Mucosa of stomach (tissue), 1 donor: Measurements from ENCODE around the gene ATP6V1B1.

Source experiments
- H3K27me3 ChIP-seq: one replicate; pipeline ENCODE4 v1.7.0; 2013; ENCODE audit warnings: mild to moderate bottlenecking, low read length; ENCODE audit not compliant: control insufficient read depth, insufficient read depth
- H3K36me3 ChIP-seq: one replicate; pipeline ENCODE4 v1.7.0; 2013; ENCODE audit warnings: low read length; ENCODE audit not compliant: control insufficient read depth, insufficient read depth
- H3K4me1 ChIP-seq: one replicate; pipeline ENCODE4 v1.7.0; 2013; ENCODE audit warnings: mild to moderate bottlenecking, low read length; ENCODE audit not compliant: control insufficient read depth, insufficient read depth
- H3K4me3 ChIP-seq: one replicate; pipeline ENCODE4 v1.7.0; 2013; ENCODE audit warnings: low read length
- H3K9ac ChIP-seq: one replicate; pipeline ENCODE4 v1.7.0; 2013; ENCODE audit warnings: mild to moderate bottlenecking, low read length, moderate library complexity
- H3K9me3 ChIP-seq: one replicate; pipeline ENCODE4 v1.7.0; 2013; ENCODE audit warnings: mild to moderate bottlenecking, low read length, moderate library complexity; ENCODE audit not compliant: control insufficient read depth
- donor health status: Pancreatic carcinoma.

ATP6V1B1 gene

GRCh38 chr2:70903641-70904340 lies 31.9 kb upstream of the ATP6V1B1 start:
- Histone ChIP-seq H3K9ac (no peak overlapping the region), H3K27me3 (peaks cover 99% of the 10 kb centered on the region), H3K36me3 (no peaks in the 10 kb centered on the region), H3K9me3 (no peaks in the 10 kb centered on the region), H3K4me3 (no peak overlapping the region), H3K4me1 (peaks cover 24% of the 10 kb centered on the region)

GRCh38 chr2:70904371-70905216 lies 31.1 kb upstream of the ATP6V1B1 start:
- Histone ChIP-seq H3K4me1 (peaks cover 24% of the 10 kb centered on the region), H3K9ac (no peak overlapping the region), H3K36me3 (no peaks in the 10 kb centered on the region), H3K4me3 (no peak overlapping the region), H3K27me3 (peaks cover 92% of the 10 kb centered on the region), H3K9me3 (no peaks in the 10 kb centered on the region)

- no peaks in the 10 kb centered on the region for H3K9me3 ChIP-seq
- H3K27me3 ChIP-seq: peaks cover 92% of the 10 kb centered on the region
- no peak overlapping the region for H3K9ac ChIP-seq
- H3K4me3 ChIP-seq: no peak overlapping the region
- no peaks in the 10 kb centered on the region for H3K36me3 ChIP-seq
- H3K4me1 ChIP-seq: peaks cover 16% of the 10 kb centered on the region
These were observed 30.0 kb upstream of the ATP6V1B1 start for GRCh38 chr2:70905443-70906421.

GRCh38 chr2:70906439-70907005 lies 29.2 kb upstream of the ATP6V1B1 start:
- Histone ChIP-seq H3K36me3 (no peaks in the 10 kb centered on the region), H3K9ac (no peak overlapping the region), H3K4me1 (peaks cover 8% of the 10 kb centered on the region), H3K9me3 (no peaks in the 10 kb centered on the region), H3K27me3 (peaks cover 90% of the 10 kb centered on the region), H3K4me3 (no peak overlapping the region)

GRCh38 chr2:70907130-70908057 lies 28.3 kb upstream of the ATP6V1B1 start:
- Histone ChIP-seq H3K9ac (no peak overlapping the region), H3K36me3 (no peaks in the 10 kb centered on the region), H3K4me1 (peaks cover 6% of the 10 kb centered on the region), H3K4me3 (no peak overlapping the region), H3K27me3 (peaks cover 81% of the 10 kb centered on the region), H3K9me3 (no peaks in the 10 kb centered on the region)

- no peak overlapping the region for H3K4me3 ChIP-seq
These were observed 19.4 kb upstream of the ATP6V1B1 start for GRCh38 chr2:70916291-70916690.

GRCh38 chr2:70918016-70918415 lies 17.7 kb upstream of the ATP6V1B1 start:
- Histone ChIP-seq H3K9me3 (no peaks in the 10 kb centered on the region), H3K9ac (no peak overlapping the region), H3K27me3 (peaks cover 13% of the 10 kb centered on the region), H3K4me1 (no peaks in the 10 kb centered on the region), H3K36me3 (no peaks in the 10 kb centered on the region), H3K4me3 (no peak overlapping the region)

More at GRCh38 chr2:70916291-70916690, 19.4 kb upstream of the ATP6V1B1 start:
- H3K27me3 ChIP-seq: peaks cover 9% of the 10 kb centered on the region
- H3K9me3 ChIP-seq: no peaks in the 10 kb centered on the region
- H3K4me1 ChIP-seq: no peaks in the 10 kb centered on the region
- no peak overlapping the region for H3K9ac ChIP-seq
- H3K36me3 ChIP-seq: no peaks in the 10 kb centered on the region

GRCh38 chr2:70919672-70920366 lies 15.9 kb upstream of the ATP6V1B1 start:
- no peak overlapping the region for H3K9ac ChIP-seq
- H3K27me3 ChIP-seq: peaks cover 13% of the 10 kb centered on the region
- H3K4me3 ChIP-seq: no peak overlapping the region
- H3K4me1 ChIP-seq: no peaks in the 10 kb centered on the region
- H3K36me3 ChIP-seq: no peaks in the 10 kb centered on the region
- no peaks in the 10 kb centered on the region for H3K9me3 ChIP-seq

GRCh38 chr2:70920367-70920715 lies 15.4 kb upstream of the ATP6V1B1 start:
- Histone ChIP-seq H3K36me3 (no peaks in the 10 kb centered on the region), H3K9me3 (no peaks in the 10 kb centered on the region), H3K9ac (no peak overlapping the region), H3K4me3 (no peak overlapping the region), H3K4me1 (no peaks in the 10 kb centered on the region), H3K27me3 (peaks cover 13% of the 10 kb centered on the region)

- no peak overlapping the region for H3K4me3 ChIP-seq
These were observed 14.7 kb upstream of the ATP6V1B1 start for GRCh38 chr2:70921031-70921430.

More at GRCh38 chr2:70921031-70921430, 14.7 kb upstream of the ATP6V1B1 start:
- no peaks in the 10 kb centered on the region for H3K36me3 ChIP-seq
- peaks cover 13% of the 10 kb centered on the region for H3K27me3 ChIP-seq
- H3K4me1 ChIP-seq: no peaks in the 10 kb centered on the region
- no peaks in the 10 kb centered on the region for H3K9me3 ChIP-seq
- H3K9ac ChIP-seq: no peak overlapping the region
